ENCODE measurements around the gene ZNF283. TPM values are rescaled to one million over a fixed set of nuclear protein-coding genes. Genes with fewer than 3 reads are reported as not detected.

The ZNF283 gene
- 4.6 to 6.6 TPM (median 5.0 TPM) in 5 replicates for total RNA-seq (2022; extraction: Qiagen RNA extraction; ENCODE audit: low read depth)

DNA sequence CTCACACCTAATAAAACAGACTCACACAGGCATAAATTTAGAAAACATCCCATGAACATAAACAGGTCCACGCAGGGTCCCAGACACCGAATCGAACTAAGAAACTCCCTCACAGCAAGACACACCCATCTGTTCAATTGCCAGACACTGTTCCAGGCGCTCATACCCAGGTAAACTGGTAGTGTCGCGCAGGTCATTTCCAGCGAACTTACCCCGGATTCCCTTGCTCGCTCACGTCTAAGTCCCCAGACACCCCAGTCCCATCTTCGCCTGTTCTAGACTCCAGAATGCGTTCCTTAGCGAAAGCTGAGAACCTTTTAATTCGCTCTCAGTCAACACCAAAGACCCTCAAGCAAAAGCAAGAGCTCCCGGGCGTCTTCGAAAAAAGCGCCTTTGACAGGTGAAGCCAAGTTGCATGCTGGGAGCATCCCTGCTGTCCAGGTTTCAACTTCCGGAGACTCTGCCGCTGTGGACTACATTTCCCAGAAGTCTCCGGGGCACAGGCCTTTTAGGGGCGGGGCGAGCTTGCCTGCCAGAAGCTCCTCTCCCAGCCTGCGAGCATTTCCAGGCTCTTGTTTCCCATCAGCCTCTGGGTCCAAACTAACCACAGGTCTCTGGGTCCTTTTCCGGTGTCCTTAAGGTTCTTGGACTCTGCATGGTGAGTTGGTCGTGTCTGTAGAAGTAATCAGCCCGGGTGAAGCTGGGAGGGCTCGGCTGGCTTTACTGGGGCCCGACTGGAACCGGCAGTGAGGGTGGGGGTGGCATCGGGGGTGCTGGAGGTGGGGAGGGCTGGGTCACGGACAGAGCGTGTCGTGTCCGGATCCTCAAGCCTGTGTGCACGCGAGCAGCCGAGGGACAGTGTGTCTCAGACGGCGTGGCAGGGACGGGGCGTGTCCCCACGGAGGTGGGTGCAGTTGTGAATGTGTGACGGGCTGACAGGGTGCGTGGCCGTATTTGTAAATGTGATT lies at the start of gene ZNF283:
TSS of gene ZNF283 (plus strand) at position 535 of the 968 bp plus-strand sequence. CDS start 6,184 bp downstream, outside the sequence.

DNA sequence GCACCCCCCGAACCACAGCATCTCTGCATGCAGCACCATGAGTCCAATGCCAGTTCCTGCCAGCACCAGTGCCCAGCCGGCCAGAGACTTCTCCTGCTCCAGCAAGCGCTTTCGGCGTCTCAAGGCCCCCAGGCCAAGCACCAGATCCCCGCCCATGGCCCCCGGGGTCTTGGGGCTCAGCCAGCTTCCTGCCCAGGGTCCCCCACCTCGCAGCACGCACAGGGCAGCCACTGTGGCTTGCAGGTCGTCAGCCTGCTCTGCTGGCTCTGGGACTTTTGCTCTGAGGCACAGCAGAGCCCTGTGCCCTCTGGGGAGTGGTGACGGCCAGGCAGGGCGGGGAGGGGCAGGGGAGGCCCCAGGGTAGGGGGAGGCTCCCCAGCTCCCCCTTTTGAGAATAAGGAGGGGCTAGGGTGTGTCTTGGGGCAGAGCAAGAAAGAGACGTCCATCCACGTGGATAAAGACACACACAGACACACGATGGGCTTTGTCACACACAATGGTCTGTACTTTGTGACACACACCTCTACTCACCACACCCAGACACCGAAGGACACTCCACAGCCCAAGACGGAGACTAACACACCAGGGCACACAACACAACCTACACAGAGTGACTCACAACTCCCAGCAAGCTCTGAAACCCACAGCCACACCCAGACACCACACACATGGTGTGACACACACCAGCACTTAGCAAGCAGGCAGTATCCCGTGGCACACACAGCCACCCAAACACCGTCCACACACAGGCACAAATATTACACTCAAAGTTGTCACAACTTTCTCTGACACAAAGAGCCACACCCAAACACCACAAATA lies 46.2 kb upstream of the ZNF283 start, which contains the start of gene KCNN4:
TSS of gene KCNN4 (minus strand) at position 268 of the 820 bp plus-strand sequence. CDS start at position 156, 112 bp downstream.

DNA sequence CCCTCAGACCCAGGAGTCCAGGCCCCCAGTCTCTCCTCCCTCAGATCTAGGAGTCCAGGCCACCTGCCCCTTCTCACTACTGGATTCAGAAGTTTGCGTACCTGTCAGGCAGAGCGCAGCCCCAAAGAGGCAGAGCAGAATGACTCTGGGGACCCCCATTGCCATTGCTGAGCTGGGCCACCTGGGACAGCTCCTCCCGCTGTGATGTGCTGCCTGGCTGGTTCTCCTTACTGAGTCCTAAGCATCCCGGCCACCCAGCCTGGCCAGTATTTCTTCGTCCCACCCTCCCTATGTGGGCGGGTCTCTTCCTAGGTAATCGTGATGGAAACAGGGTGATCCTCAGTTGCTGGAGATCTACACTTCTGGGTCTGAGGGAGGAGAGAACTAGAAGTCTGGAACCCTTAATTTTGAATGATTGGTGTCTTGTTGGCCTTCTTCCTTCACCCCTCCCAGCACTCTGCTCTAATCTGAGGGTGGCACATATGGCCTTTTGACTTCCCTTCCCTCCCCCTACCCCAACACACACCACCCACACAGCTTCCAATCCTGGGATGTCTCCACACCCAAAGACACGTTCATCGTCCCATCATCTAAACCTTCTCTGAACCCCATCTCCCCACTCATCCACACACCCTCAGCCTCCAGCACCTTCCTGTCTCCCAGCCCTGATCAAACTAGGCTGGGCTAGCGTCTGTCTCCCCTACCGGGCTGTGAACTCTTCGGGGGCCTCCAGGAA lies 24.7 kb upstream of the ZNF283 start, which contains the start of gene LYPD5:
TSS of gene LYPD5 (minus strand) at position 232 of the 736 bp plus-strand sequence. CDS start at position 165, 67 bp downstream.

DNA sequence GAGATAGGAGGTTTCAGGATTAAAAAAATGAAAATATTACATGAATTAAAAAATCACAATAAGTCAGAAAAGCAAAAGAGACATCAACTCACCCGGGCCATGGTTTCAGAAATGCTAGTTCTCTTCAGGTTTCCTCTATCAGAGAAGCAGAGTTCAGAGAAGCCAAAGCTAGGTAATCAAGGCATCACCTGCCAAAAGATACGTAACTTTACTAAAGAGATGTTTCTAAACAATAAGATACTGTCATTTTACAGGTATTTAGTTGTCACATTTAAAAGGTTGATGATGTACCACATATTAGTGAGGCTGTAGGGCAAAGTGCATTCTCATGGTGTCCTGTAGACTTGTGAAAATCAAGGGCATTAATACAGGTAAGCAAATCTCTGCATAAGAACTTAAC lies 56.7 kb downstream of the ZNF283 start, which contains the start of gene ZNF404:
TSS of gene ZNF404 (minus strand) at position 101 of the 400 bp plus-strand sequence.

Other genes starting within 250 kb of the ZNF283 start
- 5.9 to 7.4 TPM (median 6.6 TPM) in 5 replicates for gene IRGQ, start 231.2 kb upstream of the ZNF283 start, total RNA-seq (2022; extraction: Qiagen RNA extraction; ENCODE audit: low read depth)
- gene ZNF576, start 230.7 kb upstream of the ZNF283 start, total RNA-seq (2022; extraction: Qiagen RNA extraction; ENCODE audit: low read depth), result 15.5 to 22.4 TPM (median 21.0 TPM) in 5 replicates
- gene SRRM5, start 215.2 kb upstream of the ZNF283 start, total RNA-seq (2022; extraction: Qiagen RNA extraction; ENCODE audit: low read depth), result 0.61 to 1.4 TPM (median 0.85 TPM) in 5 replicates
- gene ZNF428, start 207.7 kb upstream of the ZNF283 start, total RNA-seq (2022; extraction: Qiagen RNA extraction; ENCODE audit: low read depth), result 46.5 to 64.2 TPM (median 58.3 TPM) in 5 replicates
- 7.6 to 10.8 TPM (median 8.5 TPM) in 5 replicates for gene CADM4, start 187.5 kb upstream of the ZNF283 start, total RNA-seq (2022; extraction: Qiagen RNA extraction; ENCODE audit: low read depth)
- 111 to 140 TPM (median 128 TPM) in 5 replicates for gene PLAUR, start 157.2 kb upstream of the ZNF283 start, total RNA-seq (2022; extraction: Qiagen RNA extraction; ENCODE audit: low read depth)
- gene IRGC, start 111.2 kb upstream of the ZNF283 start, total RNA-seq (2022; extraction: Qiagen RNA extraction; ENCODE audit: low read depth), result not detected in 5 replicates
- 45.3 to 77.8 TPM (median 63.7 TPM) in 5 replicates for gene SMG9, start 72.4 kb upstream of the ZNF283 start, total RNA-seq (2022; extraction: Qiagen RNA extraction; ENCODE audit: low read depth)
- gene KCNN4, start 46.3 kb upstream of the ZNF283 start, total RNA-seq (2022; extraction: Qiagen RNA extraction; ENCODE audit: low read depth), result 53.4 to 63.0 TPM (median 58.9 TPM) in 5 replicates
- gene LYPD5, start 24.9 kb upstream of the ZNF283 start, total RNA-seq (2022; extraction: Qiagen RNA extraction; ENCODE audit: low read depth), result 0.17 to 0.31 TPM (median 0.22 TPM) in 5 replicates
- gene ZNF404, start 56.6 kb downstream of the ZNF283 start, total RNA-seq (2022; extraction: Qiagen RNA extraction; ENCODE audit: low read depth), result 0.12 to 0.48 TPM (median 0.30 TPM) in 5 replicates
- 9.6 to 13.0 TPM (median 11.3 TPM) in 5 replicates for gene ZNF45, start 108.0 kb downstream of the ZNF283 start, total RNA-seq (2022; extraction: Qiagen RNA extraction; ENCODE audit: low read depth)
- gene ZNF221, start 123.9 kb downstream of the ZNF283 start, total RNA-seq (2022; extraction: Qiagen RNA extraction; ENCODE audit: low read depth), result 0.49 to 1.4 TPM (median 0.67 TPM) in 5 replicates
- gene ZNF155, start 156.9 kb downstream of the ZNF283 start, total RNA-seq (2022; extraction: Qiagen RNA extraction; ENCODE audit: low read depth), result 2.4 to 3.5 TPM (median 3.1 TPM) in 5 replicates
- gene ZNF230, start 175.6 kb downstream of the ZNF283 start, total RNA-seq (2022; extraction: Qiagen RNA extraction; ENCODE audit: low read depth), result 2.4 to 3.6 TPM (median 3.1 TPM) in 5 replicates
- gene ZNF222, start 198.1 kb downstream of the ZNF283 start, total RNA-seq (2022; extraction: Qiagen RNA extraction; ENCODE audit: low read depth), result 3.5 to 4.7 TPM (median 4.0 TPM) in 5 replicates
- 1.9 to 3.3 TPM (median 2.5 TPM) in 5 replicates for gene ZNF223, start 224.7 kb downstream of the ZNF283 start, total RNA-seq (2022; extraction: Qiagen RNA extraction; ENCODE audit: low read depth)
- gene ZNF284, start 244.8 kb downstream of the ZNF283 start, total RNA-seq (2022; extraction: Qiagen RNA extraction; ENCODE audit: low read depth), result 0.34 to 0.71 TPM (median 0.57 TPM) in 5 replicates